GM12873 (cell line): ENCODE measurements around the gene SLC17A3.

Source experiments
- TF ChIP-seq, protein P1 (sequence below): IDR thresholded peaks from 2 replicates; pipeline ENCODE4 v1.5.1; 2012; ENCODE audit warnings: low read depth, mild to moderate bottlenecking, moderate library complexity, low read length, control low read depth; ENCODE audit not compliant: insufficient read depth; ENCODE audit errors: missing control alignments

Gene SLC17A3

DNA sequence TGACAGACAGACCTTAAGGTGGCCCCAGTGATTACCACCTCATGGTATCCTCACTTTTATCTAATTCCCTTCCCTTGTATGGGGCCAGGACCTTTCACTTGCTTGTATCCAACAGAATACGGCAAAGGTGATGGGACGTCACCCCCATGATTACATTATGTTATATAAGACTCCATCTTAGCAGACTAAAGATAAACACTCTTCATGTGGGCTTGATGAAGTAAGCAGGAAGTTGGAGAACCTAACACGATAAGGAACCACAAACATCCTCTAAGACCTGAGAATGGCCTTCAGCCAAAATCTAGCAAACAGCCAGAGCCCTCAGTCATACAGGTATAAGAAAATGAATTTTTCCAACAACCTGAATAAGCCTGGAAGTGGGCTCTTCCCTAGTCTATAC is 8.0 kb downstream of the SLC17A3 start:
- TF ChIP-seq, protein P1, sequence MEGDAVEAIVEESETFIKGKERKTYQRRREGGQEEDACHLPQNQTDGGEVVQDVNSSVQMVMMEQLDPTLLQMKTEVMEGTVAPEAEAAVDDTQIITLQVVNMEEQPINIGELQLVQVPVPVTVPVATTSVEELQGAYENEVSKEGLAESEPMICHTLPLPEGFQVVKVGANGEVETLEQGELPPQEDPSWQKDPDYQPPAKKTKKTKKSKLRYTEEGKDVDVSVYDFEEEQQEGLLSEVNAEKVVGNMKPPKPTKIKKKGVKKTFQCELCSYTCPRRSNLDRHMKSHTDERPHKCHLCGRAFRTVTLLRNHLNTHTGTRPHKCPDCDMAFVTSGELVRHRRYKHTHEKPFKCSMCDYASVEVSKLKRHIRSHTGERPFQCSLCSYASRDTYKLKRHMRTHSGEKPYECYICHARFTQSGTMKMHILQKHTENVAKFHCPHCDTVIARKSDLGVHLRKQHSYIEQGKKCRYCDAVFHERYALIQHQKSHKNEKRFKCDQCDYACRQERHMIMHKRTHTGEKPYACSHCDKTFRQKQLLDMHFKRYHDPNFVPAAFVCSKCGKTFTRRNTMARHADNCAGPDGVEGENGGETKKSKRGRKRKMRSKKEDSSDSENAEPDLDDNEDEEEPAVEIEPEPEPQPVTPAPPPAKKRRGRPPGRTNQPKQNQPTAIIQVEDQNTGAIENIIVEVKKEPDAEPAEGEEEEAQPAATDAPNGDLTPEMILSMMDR, result no peak

DNA sequence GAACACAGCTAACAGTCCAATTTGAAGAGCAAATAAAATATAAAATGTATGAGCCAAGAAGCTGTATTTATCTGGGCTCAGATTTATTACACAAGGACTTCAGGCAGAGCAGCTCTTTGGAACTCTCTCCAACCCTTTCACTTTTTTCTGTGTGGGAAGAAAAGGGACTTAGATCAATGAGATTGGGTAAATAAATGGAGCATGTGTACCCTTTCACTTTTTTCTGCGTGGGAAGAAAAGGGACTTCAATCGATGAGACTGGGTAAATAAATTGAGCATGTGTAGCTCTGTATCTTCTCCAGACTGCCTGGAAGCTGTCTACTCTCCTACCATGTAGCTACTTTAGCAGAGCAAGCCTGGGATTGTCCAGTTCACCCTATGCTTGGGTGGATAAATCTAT is 10.7 kb downstream of the SLC17A3 start:
- TF ChIP-seq, protein P1, result no peak

DNA sequence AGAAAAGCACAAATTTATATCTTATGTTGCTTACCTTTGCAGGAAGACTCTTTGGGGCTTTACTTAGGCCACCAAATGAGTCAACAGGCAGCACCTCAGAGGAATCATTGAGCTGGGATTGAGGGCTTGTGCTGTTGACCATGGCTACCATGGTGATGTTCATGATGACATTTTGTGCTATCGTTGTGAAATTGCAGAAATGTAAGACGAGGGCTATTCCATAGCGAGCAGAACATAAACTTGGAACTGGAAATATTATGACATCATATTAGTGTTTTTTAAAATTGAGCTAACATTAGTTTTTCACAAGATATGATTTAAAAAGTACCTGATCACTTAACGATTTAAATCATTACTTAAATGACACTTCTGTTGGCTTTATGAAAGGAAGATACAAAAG is 11.8 kb downstream of the SLC17A3 start:
- TF ChIP-seq, protein P1, result no peak

DNA sequence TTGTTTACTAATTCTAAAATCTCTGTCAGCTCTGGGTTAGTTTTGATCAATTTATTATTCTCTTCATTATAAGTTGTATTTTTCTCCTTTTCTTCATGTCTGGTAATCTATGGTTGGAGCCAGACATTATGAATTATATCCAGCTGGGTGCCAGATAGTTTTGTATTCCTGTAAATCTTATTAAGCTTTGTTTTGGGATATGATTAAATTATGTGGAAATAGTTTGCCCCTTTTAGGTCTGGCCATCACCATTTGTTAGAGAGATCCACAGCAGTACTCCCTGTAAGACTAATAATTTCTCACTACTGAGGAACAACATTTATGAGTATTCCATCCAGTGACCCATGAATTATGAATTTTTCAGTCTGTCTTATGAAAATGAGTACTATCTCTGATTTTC is 21.3 kb downstream of the SLC17A3 start:
- TF ChIP-seq, protein P1, result no peak

DNA sequence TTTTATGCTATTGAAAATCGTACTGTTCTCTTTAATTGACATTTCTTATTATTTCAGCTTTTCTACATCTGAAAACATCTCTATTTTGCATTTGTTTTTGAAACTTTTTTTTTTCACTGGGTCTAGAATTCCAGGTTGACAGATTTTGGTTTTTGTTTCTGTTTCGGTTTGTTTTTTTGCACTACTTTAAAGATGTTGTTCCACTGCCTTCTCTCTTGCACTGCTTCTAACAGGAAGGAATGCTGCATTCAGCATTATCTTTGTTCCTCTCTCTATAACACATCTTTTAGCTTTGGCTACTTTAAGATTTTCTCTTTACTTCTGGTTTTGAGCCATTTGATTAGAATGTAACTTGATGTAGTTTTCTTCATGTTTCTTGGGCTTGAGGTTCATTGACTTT is 22.1 kb downstream of the SLC17A3 start:
- TF ChIP-seq, protein P1, result no peak

DNA sequence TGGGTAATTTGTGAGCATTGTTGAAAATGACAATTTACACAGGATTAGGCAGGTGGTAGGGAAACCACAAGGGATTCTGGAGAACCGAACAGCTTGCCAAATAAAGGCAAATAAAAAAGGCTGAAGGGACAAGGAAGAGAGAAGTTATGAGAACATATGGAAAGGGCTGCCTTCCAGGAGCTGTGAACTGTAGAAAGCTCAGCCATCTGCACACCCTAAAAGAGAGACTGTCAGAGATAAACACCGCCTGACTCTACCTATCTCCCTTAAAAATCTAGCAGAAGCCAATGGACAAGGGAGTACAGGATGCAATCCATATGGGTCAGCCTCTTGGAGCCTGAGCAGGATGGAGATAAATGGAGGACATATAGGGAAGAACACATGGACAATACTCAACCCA is 29.5 kb downstream of the SLC17A3 start:
- TF ChIP-seq, protein P1, result no peak

DNA sequence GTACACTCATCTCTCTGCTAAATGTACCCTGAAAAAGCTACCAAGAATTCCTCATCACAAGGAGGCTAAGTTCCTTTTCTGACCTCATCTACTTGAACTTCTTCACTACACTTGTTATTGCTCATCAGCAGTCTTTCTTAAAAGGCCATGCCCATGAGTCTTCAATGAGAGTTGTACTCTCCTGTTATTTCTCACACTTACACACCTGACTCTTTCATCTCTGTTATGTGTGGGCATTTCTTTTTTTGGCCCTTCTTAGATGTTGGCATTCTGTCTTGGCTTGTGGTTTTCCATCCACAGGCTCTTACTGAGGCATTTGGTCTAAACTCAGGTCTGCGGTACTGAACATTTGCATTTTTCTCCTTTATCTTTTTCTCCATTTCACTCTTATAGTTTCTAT is 31.5 kb downstream of the SLC17A3 start:
- TF ChIP-seq, protein P1, result no peak
